SU-DHL-6 (cell line): ENCODE results near the gene SETSIP.

ENCODE experiments used
- EZH2phosphoT487 ChIP-seq: fragments of 200-600 bp; sonication (generic), shearing (Covaris generic); conservative IDR thresholded peaks from 2 replicates; pipeline ENCODE4 v1.6.1; 2018; ENCODE audit warnings: mild to moderate bottlenecking, antibody characterized with exemption, low read length, moderate library complexity, mixed read lengths
- TF ChIP-seq, protein P1 (sequence below): fragments of 200-600 bp; sonication (generic); IDR thresholded peaks from one replicate; pipeline ENCODE4 v1.5.1; 2017; ENCODE audit warnings: antibody characterized with exemption, mild to moderate bottlenecking, low read length, moderate library complexity; ENCODE audit not compliant: insufficient read depth, poor library complexity, severe bottlenecking

DNA sequence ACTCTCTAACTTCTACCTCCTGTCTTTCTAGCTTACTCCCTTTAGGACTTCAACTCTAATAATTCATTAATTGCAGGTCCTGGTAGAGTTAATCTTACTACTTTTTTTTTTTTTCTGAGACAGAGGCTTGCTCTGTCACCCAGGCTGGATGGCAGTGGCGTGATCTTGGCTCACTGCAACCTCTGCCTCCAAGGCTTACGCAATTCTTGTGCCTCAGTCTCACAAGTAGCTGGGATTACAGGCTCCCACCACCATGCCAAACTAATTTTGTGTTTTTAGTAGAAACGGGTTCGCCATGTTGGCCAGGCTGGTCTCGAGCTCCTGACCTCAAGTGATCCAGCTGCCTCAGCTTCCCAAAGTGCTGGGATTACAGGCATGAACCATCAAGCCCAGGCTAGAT is 20.7 kb upstream of the SETSIP start:
- TF ChIP-seq, protein P1, sequence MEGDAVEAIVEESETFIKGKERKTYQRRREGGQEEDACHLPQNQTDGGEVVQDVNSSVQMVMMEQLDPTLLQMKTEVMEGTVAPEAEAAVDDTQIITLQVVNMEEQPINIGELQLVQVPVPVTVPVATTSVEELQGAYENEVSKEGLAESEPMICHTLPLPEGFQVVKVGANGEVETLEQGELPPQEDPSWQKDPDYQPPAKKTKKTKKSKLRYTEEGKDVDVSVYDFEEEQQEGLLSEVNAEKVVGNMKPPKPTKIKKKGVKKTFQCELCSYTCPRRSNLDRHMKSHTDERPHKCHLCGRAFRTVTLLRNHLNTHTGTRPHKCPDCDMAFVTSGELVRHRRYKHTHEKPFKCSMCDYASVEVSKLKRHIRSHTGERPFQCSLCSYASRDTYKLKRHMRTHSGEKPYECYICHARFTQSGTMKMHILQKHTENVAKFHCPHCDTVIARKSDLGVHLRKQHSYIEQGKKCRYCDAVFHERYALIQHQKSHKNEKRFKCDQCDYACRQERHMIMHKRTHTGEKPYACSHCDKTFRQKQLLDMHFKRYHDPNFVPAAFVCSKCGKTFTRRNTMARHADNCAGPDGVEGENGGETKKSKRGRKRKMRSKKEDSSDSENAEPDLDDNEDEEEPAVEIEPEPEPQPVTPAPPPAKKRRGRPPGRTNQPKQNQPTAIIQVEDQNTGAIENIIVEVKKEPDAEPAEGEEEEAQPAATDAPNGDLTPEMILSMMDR = no peak
- no peak for TF ChIP-seq EZH2phosphoT487
